Rectal smooth muscle tissue (tissue), 1 donor: ENCODE measurements around the gene MRPS23.
"Not testable (repeated sequence)": the region's sequence is repeated elsewhere in the genome, so short reads cannot be mapped to it uniquely, and the experiment has no call there.

Experiments used
- H3K27ac ChIP-seq: one replicate; pipeline ENCODE4 v1.7.0; 2013; ENCODE audit warnings: low read depth, low read length, inconsistent platforms
- H3K27me3 ChIP-seq: one replicate; pipeline ENCODE4 v1.7.0; 2013; ENCODE audit warnings: low read length; ENCODE audit not compliant: control insufficient read depth, insufficient read depth
- H3K36me3 ChIP-seq: one replicate; pipeline ENCODE4 v1.7.0; 2013; ENCODE audit warnings: low read length; ENCODE audit not compliant: control insufficient read depth, insufficient read depth
- H3K4me1 ChIP-seq: one replicate; pipeline ENCODE4 v1.7.0; 2013; ENCODE audit warnings: low read length; ENCODE audit not compliant: control insufficient read depth, insufficient read depth
- H3K4me3 ChIP-seq: one replicate; pipeline ENCODE4 v1.7.0; 2013; ENCODE audit warnings: low read length
- H3K9ac ChIP-seq: one replicate; pipeline ENCODE4 v1.7.0; 2013; ENCODE audit warnings: low read length

The MRPS23 gene

GRCh38 chr17:57856792-57857620 is 7.2 kb upstream of the MRPS23 start:
- Histone ChIP-seq H3K36me3 (no peaks in the 10 kb centered on the region), H3K27ac (no peak overlapping the region), H3K4me3 (no peak overlapping the region), H3K4me1 (peaks cover 40% of the 10 kb centered on the region), H3K27me3 (no peaks in the 10 kb centered on the region), H3K9ac (no peak overlapping the region)

GRCh38 chr17:57855391-57856035 is 5.7 kb upstream of the MRPS23 start:
- Histone ChIP-seq H3K9ac (no peak overlapping the region), H3K4me1 (peaks cover 41% of the 10 kb centered on the region), H3K27me3 (no peaks in the 10 kb centered on the region), H3K36me3 (no peaks in the 10 kb centered on the region), H3K4me3 (no peak overlapping the region), H3K27ac (peak overlapping the region; percentile 74)

GRCh38 chr17:57853695-57854094 is 3.9 kb upstream of the MRPS23 start:
- no peaks in the 10 kb centered on the region for H3K27me3 ChIP-seq
- H3K9ac ChIP-seq = no peak overlapping the region
- H3K4me1 ChIP-seq = peaks cover 37% of the 10 kb centered on the region
- no peak overlapping the region for H3K4me3 ChIP-seq
- H3K27ac ChIP-seq = peak overlapping the region; percentile 74
- no peaks in the 10 kb centered on the region for H3K36me3 ChIP-seq

- no peaks in the 10 kb centered on the region for H3K27me3 ChIP-seq
- H3K4me3 ChIP-seq = no peak overlapping the region
- peak overlapping the region; percentile 74 for H3K27ac ChIP-seq
- H3K9ac ChIP-seq = no peak overlapping the region
- H3K36me3 ChIP-seq = no peaks in the 10 kb centered on the region
- peaks cover 30% of the 10 kb centered on the region for H3K4me1 ChIP-seq
Measured at GRCh38 chr17:57852955-57853328, 3.1 kb upstream of the MRPS23 start.

GRCh38 chr17:57852092-57852954 is 2.5 kb upstream of the MRPS23 start:
- Histone ChIP-seq H3K4me3 (peak overlapping the region; percentile 0), H3K9ac (no peak overlapping the region), H3K4me1 (peaks cover 30% of the 10 kb centered on the region), H3K36me3 (no peaks in the 10 kb centered on the region), H3K27me3 (no peaks in the 10 kb centered on the region), H3K27ac (peak overlapping the region; percentile 91)

- Histone ChIP-seq H3K27me3 (no peaks in the 10 kb centered on the region), H3K4me3 (peak overlapping the region; percentile 95), H3K27ac (peak overlapping the region; percentile 70), H3K36me3 (no peaks in the 10 kb centered on the region), H3K9ac (peak overlapping the region; percentile 66), H3K4me1 (peaks cover 26% of the 10 kb centered on the region)
Measured at GRCh38 chr17:57849163-57849873, 526 bp downstream of the MRPS23 start.

- H3K9ac ChIP-seq, H3K27ac ChIP-seq, H3K27me3 ChIP-seq, H3K4me3 ChIP-seq, H3K4me1 ChIP-seq, H3K36me3 ChIP-seq: not testable (repeated sequence)
Measured at GRCh38 chr17:57846056-57846945, 3.5 kb downstream of the MRPS23 start.

GRCh38 chr17:57842280-57842679 is 7.6 kb downstream of the MRPS23 start:
- Histone ChIP-seq H3K27me3 (no peaks in the 10 kb centered on the region), H3K36me3 (peaks cover 14% of the 10 kb centered on the region), H3K4me1 (no peaks in the 10 kb centered on the region)

GRCh38 chr17:57839571-57839923 is 10.3 kb downstream of the MRPS23 start:
- H3K9ac ChIP-seq = no peak overlapping the region
- H3K27ac ChIP-seq = no peak overlapping the region
- H3K27me3 ChIP-seq = no peaks in the 10 kb centered on the region
- H3K4me3 ChIP-seq = no peak overlapping the region
- no peaks in the 10 kb centered on the region for H3K4me1 ChIP-seq
- peaks cover 14% of the 10 kb centered on the region for H3K36me3 ChIP-seq

More at GRCh38 chr17:57842280-57842679, 7.6 kb downstream of the MRPS23 start:
- Histone ChIP-seq H3K9ac (no peak overlapping the region), H3K27ac (no peak overlapping the region), H3K4me3 (no peak overlapping the region)

- Histone ChIP-seq H3K27me3 (no peaks in the 10 kb centered on the region), H3K27ac (no peak overlapping the region)
Measured at GRCh38 chr17:57838857-57839570, 10.8 kb downstream of the MRPS23 start.

GRCh38 chr17:57838453-57838852 is 11.4 kb downstream of the MRPS23 start:
- Histone ChIP-seq H3K9ac (no peak overlapping the region), H3K27ac (no peak overlapping the region), H3K4me1 (no peaks in the 10 kb centered on the region)

More at GRCh38 chr17:57838857-57839570, 10.8 kb downstream of the MRPS23 start:
- peaks cover 14% of the 10 kb centered on the region for H3K36me3 ChIP-seq
- no peaks in the 10 kb centered on the region for H3K4me1 ChIP-seq
- no peak overlapping the region for H3K4me3 ChIP-seq
- no peak overlapping the region for H3K9ac ChIP-seq

More at GRCh38 chr17:57838453-57838852, 11.4 kb downstream of the MRPS23 start:
- Histone ChIP-seq H3K27me3 (no peaks in the 10 kb centered on the region), H3K36me3 (peaks cover 14% of the 10 kb centered on the region), H3K4me3 (no peak overlapping the region)
